HG03575 (cell line): ENCODE data around the gene E2F6.
"Not testable (repeated sequence)": the region's sequence is repeated elsewhere in the genome, so short reads cannot be mapped to it uniquely, and the experiment has no call there.

Experiments used
- ATAC-seq: cut with Tn5 transposase; IDR thresholded peaks from one replicate; pipeline ENCODE4 v1.9.1; 2021; ENCODE audit not compliant: unreplicated experiment, insufficient number of reproducible peaks, low FRiP score; ENCODE audit errors: extremely low read depth

Gene E2F6

DNA sequence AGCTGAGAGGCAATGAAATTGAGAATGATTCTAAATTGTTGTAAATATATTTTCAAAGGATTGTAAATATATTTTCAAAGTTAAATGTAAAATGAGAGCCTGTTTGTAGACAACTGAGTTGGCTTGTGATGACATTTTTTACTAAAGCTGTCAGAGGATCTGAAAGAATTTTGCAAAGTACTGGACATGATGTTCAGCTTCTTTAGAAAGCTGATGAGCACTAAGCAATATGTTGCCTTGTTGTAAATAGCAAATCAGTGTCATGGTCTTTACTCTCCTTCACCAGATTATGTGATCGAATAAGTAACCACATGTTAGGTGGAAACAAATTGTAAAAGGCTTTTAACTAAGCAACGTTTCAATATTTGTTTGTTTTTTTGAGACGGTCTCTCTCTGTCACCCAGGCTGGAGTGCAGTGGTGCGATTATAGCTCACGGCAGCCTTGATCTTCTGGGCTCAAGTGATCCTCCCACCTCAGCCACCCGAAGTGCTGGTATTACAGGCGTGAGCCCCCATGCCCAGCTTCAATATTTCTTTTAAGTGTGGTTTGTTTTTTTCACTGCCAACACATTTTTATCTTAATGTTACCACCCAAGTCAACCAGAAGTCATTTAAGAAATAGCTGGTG, 44.0 kb downstream of the E2F6 start:
- ATAC-seq: no peak

DNA sequence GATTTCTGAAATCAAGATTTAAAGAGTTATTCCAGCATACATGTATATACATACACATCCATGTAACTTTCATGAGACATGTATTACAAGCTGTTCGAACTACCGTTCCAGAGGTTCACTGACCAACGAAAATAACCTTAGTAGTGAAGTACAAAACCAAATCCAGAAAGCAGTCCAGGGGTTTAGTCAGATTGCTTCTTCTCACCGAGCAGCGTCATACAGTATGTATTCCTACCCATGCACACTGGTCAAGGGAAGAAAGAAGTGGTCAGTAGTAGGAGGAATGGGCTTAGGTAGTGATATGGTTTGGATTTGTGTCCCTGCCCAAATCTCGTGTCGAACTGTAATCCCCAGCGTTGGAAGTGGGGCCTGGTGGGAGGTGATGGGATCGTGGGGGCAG, 45.3 kb downstream of the E2F6 start:
- ATAC-seq: no peak

DNA sequence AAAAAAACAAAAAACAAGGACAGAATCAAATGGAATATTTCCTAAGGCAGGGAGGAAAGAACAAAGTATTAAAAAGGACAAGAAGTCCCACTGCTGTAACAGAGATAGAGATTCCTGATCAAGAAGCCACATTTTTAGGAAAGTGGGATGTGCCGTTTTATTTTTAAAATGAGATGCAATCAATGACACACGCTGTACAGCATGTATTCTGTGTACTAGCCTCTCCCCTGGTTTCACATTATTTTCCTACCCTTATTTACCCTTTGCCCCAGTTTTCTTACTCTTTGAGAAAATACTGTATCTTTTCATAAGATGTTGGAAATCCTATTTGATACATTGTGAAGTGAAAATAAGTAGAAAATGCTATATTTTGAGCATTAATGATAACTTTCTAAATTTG, 45.8 kb downstream of the E2F6 start:
- ATAC-seq: no peak

DNA sequence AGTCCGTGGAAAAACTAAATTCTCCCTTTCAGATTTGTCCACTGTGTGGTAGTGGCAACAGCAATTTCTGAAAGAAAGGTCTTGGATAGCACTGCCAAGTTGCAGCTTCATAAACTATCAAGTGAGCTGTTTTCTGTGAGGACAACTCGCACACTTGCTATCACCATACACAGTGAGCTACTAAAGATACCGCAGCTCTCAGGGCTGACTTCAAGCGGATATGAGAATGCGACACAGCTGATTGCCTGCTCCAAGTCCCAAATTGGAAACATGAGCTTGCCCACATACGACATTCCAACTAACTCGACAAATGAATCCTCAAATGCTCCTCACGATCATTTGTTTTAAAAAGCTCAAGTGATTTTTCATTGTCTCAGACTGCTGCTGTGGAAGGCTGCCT, 46.2 kb downstream of the E2F6 start:
- no peak for ATAC-seq

DNA sequence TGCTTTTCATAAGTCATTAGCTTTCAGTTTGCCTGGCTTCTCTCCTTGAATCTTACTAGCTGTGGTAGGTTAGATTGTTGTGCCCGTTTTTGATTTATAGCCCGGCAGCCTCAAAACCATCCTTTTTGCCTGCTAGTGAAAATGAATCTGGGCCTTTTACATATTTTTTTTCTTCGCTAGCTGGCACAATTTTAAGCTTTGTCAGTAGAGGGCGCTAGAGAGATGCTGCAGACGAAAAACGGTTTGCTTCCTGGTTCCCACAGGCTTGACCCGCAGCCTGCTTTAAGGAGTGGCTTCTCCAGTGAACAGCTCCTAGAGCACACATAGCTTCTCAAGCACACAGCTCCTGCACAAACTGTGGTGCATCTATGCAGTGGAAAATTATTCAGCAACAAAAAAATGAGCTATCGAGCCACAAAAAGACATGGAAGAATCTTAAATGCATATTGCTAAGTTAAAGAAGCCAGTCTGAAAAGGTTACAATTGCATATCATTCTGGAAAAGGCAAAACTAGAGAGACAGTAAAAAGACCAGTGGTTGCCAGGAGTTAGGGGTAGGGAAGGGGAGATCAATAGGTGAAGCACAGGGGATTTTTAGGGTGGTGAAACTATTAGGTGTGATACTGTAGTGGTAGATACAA, 47.9 kb downstream of the E2F6 start:
- no peak for ATAC-seq

DNA sequence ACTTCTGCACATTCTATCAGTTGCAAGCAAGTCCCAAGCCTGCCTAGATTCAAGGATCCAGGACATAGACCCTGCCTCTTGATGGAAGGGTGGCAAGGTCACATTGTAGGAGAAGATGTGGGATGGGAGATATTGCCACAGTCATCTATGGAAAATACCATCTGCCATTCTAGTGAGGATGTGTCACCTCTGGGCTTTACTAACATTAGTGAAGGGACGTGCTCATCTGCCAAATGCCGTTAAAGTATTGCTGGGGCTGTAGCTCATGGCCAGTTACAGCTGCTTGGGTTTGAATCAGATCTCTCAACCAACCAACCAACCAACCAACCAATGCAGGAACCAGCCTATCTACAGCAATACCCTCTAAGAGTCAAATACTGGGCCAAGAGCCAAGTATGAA, 49.0 kb downstream of the E2F6 start:
- no peak for ATAC-seq

DNA sequence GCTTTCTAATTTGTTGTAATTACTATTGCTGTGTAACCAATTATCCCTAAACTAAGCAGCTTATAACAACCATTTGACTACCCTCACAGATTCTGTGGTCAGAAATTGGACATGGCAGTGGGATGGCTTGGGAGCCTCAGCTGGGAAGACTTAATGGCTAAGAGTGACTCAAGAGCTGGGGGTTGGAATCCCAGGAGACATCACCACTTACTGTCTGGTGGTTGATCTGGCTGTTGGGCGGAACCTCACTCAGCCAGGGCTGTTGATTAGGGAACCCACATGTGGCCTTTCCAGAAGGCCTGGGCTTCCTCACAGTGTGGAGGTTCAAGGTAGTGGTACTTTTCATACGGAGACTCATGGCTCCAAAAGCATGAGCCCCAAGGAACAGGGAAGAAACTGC, 49.8 kb downstream of the E2F6 start:
- ATAC-seq: no peak

DNA sequence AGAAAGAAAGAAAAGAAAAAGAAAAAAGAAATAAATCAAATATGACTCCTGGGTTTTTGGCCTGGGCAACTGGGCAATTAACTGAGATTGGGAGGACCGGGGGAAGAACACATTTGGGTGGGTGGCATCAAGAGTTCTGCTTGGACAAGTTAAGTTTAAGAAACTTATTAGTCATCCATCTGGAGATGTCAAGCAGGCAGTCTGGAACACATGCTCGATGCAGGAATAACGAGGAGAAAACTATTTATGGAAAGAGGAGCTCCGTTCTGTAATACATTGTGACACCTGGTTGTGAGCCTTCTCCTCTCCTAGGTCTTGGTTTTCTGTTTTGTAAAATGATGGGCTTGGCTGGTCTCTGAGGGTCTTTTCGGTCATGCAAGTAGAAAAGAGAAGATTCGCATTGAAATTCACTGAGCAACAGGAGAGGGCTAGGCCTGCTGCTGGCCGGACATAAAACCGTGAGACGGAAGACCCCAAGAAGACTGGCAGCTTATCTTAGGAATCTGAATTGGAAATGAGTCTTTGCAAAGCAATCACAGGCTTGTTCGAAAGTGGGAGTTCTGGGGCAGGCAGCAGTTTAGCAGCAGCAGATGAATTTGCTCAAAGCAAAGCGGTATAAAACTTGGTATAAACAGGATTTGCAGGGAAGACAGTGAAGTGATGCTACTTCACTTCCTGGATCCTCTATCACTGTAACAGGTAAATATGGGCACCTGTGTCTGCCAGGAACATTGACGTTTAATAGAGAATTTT, 51.4 kb downstream of the E2F6 start:
- ATAC-seq: no peak

DNA sequence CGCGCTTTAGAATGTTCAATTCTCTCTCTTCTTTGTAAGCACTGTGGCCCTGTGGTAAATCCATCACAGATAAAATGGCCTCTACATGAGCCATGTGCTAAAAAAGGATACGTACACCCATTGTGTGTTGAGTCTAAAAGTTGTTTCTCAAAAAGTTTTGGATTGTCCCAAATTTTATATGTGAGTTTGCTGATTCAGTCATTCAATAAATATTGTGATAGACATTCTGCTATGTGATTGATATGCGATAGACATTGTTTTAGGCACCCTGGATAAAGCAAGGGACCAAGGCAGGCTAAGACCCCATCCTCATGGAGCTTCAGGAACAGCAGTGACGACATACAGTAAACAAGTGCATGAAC, 53.5 kb downstream of the E2F6 start:
- no peak for ATAC-seq

DNA sequence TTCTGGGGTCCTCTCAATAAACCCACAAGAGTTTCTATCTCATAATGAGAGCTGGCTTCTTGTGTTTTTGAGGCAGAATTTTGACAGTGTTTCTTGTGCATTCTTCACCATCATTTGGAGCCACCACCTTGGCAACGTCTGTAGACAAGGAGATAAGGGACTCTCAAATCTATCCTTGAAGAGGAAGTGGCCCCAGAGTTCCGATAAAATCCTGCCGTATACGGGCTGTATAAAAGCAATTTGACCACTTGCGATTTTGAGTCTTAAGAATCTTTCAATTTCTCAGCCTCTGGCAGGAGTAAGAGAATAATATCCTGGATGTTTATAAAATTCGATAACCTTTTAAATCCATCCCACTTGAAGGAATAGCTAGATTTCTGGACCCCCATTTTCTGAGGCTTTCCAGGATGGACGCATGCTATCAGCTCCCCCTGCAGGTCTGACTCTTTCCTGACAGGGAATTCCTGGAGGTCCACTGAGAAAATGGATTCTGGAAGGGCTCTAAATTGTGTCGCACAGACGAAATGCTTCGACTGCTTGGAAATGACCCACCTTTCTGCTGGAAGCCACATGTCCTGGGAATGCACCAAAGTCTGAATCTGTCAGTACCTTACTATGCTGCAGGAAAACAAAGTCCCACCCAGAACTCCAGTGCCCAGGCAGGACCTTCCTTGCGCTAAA, 54.1 kb downstream of the E2F6 start:
- ATAC-seq: no peak

DNA sequence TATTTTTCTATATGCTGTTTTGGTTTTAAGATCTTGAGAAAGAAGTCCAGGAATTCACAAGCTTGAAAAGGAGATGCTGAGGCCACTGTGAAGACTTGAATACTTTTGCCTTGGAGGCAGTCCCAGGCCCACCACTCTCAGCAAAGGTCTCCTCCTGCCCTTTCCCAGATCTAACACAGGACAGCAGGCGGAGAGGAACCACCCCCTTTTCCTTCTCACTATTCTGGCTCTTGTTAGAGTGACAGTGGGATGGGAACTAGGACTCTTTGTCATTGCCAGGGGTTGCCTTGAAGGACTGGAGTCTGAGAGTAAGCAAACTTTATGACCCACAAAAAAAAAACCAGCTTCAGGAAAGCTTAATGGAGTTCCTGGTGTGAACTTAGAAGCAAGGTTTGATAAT, 54.7 kb downstream of the E2F6 start:
- ATAC-seq: no peak

DNA sequence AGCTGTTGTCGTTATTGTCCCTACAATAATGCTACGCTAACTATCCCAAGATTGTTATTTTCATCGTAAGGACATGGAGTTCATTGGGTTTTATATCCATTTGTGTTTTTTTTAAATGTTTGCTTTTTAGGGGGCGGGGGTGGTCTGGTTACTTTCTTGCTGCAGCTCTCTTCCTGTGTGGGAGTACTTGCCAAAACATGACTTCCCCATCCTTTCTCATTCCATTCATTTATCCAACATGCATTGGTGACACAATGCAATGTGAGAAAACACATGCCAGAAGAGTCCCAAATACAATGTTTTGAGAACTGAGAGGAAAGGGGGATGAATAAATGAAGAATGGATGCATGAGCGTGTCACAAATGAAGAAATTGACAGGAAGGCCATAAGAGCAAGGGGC, 55.9 kb downstream of the E2F6 start:
- ATAC-seq: no peak

DNA sequence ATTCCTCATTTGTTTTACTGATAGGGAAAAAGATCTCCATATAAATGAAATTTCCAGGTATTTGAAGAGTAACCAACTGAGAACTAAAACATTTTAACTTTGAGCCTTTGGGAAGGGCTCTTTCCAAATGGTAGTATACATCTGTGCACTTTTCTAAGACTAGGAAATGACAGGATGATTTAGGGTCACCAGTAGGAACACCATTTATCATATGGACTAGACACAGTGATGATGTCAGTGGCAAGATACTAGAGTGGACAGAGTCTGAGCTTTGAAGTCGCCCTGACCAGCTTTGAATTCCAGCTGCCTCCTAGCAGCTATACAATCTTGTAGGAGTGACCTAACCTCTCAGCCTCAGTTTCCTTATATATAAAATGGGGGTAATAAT, 56.4 kb downstream of the E2F6 start:
- no peak for ATAC-seq

DNA sequence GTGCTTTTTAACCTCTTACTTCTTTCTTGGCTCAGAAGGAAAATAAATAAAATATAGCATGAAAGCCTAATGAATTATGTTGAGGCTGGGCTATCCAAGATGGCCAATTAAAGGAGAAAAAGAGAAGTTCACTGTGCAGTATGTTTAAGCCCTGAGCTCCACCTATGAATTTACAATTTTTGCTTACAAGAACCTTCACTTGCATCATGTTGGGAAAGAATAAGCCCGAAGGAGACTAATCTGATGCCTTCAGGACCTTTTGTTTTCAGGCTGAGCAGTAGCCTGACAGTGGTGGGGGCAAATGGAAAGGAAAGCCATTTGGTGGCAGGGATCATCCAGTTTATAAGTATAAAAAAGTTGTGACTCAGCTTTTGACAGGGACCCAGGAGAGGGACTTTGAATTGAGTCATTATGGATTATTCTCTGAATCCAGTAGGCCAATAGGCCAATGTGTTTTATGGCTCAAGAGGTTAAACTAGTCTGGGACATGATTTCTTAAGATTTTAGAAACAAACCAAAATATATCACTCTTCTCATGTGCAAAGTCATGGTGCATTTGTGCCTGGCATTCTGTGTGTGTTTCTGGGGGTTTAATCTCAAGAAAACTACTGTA, 56.9 kb downstream of the E2F6 start:
- ATAC-seq: no peak

DNA sequence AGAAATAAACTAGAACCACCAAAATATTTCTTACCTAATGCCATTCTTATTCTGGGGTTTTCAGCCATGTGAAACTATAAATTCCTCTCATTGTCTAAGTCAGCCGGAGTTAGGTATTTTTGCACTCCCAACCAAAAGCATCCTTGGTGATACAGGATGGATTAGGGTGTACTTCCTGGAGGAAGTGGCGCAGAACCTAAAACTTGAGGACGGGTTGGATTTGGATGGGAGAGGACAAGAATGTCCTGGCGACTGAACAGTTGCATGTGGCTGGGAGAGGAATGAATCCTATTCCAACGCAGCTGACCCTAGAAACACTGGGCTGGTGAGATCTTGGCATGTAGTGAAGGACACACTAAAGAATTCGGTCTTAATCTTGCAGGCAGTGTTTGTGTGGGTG, 58.5 kb downstream of the E2F6 start:
- ATAC-seq: no peak

DNA sequence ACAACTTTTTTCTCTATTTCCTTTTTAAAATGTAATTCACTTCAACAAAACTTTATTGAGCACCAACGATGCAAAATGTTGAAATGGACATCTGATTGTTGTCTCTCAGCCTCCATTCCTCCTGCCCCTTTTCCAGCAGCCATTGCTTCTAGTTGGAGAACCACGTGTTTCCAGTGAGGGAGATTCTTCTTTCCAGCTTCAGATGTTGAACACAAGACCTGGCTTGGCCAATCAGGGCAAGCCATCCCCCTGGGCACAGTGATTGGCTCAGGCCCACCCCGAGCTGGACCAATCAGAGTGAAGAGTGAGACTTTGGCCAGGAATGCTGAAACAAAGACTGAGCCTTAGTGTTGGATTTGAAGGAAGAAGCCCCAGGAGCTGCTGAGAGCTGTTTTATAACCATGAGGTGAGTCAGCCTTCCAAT, 59.0 kb downstream of the E2F6 start:
- no peak for ATAC-seq

DNA sequence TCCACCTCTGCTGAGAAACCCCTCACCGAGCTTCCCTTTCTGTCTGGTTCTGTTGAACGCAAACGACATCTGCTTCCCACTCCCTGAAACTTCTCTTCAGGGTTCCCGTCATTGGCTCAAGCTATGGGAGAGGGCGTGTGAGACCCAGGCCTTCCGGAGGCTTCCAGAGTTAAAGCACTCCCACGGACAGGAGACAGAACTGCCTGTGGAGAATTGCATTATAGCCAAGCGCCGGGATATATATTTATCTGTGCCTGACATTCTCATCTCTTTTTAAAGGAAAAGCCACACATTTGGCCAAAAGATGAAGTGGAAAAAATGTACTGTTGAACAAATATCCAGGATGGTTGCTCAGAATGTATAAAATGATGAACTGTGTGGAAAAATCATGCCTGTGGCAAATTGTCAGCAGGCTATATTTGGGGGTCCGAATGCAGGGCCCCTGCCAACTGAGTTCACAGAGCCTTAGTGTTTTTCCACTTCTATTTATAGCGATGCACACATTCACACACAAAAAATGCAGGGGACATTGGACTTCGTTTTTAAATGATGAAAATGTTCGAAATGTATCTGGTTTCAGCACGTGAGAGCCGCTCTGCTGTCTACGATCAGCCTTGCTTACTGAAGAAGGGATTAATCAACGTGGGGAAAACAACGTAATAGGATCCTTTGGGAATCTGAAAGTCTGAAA, 59.5 kb downstream of the E2F6 start:
- ATAC-seq: no peak

DNA sequence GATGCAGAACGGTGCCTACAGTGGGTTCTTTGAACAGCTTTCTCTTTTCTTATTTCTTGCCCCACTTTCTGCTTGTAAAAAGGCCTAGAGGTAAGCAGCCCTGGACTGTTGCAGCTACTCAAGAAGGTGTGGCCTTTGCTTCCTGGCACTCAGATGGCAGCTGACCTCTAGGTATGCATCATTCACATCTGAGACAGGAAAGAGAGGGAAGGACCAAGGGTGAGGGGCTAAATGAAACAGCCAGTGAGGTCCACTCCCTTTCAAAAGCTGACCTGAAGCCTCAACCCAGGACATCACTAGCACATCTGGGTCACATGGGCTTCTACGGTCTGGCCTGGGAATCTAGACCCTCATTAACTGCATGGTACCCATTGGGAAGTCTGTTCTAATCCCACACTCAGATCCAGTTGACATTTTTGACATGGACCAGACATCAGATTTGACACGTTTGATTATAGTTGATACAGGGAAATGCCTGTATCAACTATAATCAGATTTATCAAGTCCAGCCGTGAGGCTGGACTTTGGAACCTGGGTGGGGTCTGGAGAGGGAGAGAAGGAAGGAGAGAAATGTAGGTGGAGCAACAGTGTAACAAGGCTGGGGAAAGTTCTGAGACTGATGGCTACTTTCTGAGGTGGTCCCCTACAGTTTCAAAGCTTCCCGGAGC, 60.2 kb downstream of the E2F6 start:
- no peak for ATAC-seq

DNA sequence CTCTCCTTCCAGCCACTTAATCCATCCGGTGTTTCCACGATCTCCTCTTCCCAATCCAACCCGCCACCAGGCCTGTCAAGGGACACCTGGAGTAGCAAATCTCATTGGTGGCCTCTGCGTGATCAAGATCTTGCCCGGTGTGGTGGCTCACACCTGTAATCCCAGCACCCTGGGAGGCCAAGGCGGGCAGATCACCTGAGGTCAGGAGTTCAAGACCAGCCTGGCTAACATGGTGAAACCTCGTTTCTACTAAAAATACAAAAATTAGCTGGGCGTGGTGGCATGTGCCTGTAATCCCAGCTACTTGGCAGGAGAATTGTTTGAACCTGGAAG, 60.9 kb downstream of the E2F6 start:
- ATAC-seq: not testable (repeated sequence)
